ENCODE results near the gene NDST3.

DNA sequence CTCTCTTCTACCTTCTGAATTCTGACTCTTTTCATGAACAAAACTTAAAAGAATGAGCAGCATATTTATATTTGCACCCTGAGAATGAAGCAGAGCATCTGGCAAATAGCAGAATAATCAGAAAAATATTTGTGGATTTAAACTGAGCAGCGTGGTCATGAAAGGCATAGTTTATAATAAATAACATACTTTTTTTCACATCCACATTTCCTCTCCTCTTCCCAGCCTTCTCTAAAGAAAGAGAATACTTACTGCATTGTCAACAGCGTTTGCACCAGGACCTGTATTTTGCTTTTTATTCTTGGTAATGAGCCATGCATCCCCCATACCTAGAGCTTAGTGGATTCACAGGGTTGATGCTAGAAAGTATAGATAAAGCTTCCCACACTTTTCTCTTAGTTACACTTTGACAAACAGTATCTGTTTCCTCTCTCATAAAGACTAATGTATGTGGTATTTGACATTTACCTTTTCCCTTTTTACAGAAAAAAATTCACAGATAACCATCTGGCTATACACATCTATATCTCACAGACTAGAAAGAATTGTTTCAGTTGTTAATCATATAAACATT lies 187.0 kb downstream of the NDST3 start:
- no peak for TF ChIP-seq CTCF (IDR thresholded peaks at IDR 0.05)
- no peak for TF ChIP-seq POLR2AphosphoS5 (IDR thresholded peaks at IDR 0.05; ENCODE audit: insufficient read depth in 1 of 2, low read depth in 1 of 2)
- TF ChIP-seq POLR2A (IDR thresholded peaks at IDR 0.05): no peak
